Astrocyte (in vitro differentiated cells and primary cell): ENCODE measurements around the gene JAG2. TPM values are rescaled to one million over a fixed set of nuclear protein-coding genes. Genes with fewer than 3 reads are reported as not detected.

Experiments
- DNase-seq: peaks from one replicate; pipeline ENCODE4 v3.0.0-alpha.2; 2010; ENCODE audit warnings: low read depth
- FAIRE-seq: peaks from 2 replicates; lab custom pipeline; 2011; peaks lifted over from hg19 to GRCh38; lab: Jason Lieb, UNC
- H2AFZ ChIP-seq: 2 replicates; pipeline ENCODE4 v1.6.0; 2012; ENCODE audit warnings: low read depth, low read length, inconsistent platforms
- H3K27ac ChIP-seq: 2 replicates; pipeline ENCODE4 v1.5.1; 2011; ENCODE audit warnings: low read depth, low read length, inconsistent platforms
- H3K27me3 ChIP-seq: 2 replicates; pipeline ENCODE4 v1.6.0; 2011; ENCODE audit warnings: low read length, inconsistent platforms; ENCODE audit not compliant: insufficient read depth
- H3K36me3 ChIP-seq: 2 replicates; pipeline ENCODE4 v1.5.1; 2011; ENCODE audit warnings: low read length, inconsistent platforms; ENCODE audit not compliant: insufficient read depth
- H3K4me1 ChIP-seq: 2 replicates; pipeline ENCODE4 v1.5.1; 2011; ENCODE audit warnings: low read length, inconsistent platforms; ENCODE audit not compliant: insufficient read depth
- H3K4me2 ChIP-seq: 2 replicates; pipeline ENCODE4 v1.6.0; 2012; ENCODE audit warnings: low read length, inconsistent platforms
- H3K4me3 ChIP-seq: 2 replicates; pipeline ENCODE4 v1.5.1; 2011; ENCODE audit warnings: low read depth, mild to moderate bottlenecking, low read length, inconsistent platforms; ENCODE audit not compliant: insufficient read depth
- H3K79me2 ChIP-seq: 2 replicates; pipeline ENCODE4 v1.6.0; 2012; ENCODE audit warnings: mild to moderate bottlenecking, low read length, inconsistent platforms; ENCODE audit not compliant: insufficient read depth
- H3K9ac ChIP-seq: 2 replicates; pipeline ENCODE4 v1.6.0; 2012; ENCODE audit warnings: mild to moderate bottlenecking, low read length, inconsistent platforms
- H3K9me3 ChIP-seq: 2 replicates; pipeline ENCODE4 v1.5.1; 2012; ENCODE audit warnings: low read depth, mild to moderate bottlenecking, low read length, inconsistent platforms; ENCODE audit not compliant: insufficient read depth
- H4K20me1 ChIP-seq: 2 replicates; pipeline ENCODE4 v1.6.0; 2012; ENCODE audit warnings: low read length, inconsistent platforms; ENCODE audit not compliant: insufficient read depth
- H3K27ac Mint-ChIP-seq: one replicate; pipeline ENCODE4 v1.8.0; 2021; ENCODE audit warnings: mild to moderate bottlenecking, mixed read lengths; ENCODE audit not compliant: unreplicated experiment
- H3K27me3 Mint-ChIP-seq: one replicate; pipeline ENCODE4 v1.8.0; 2021; ENCODE audit warnings: low read depth, mixed read lengths; ENCODE audit not compliant: unreplicated experiment
- H3K36me3 Mint-ChIP-seq: one replicate; pipeline ENCODE4 v1.8.0; 2021; ENCODE audit warnings: low read depth, mixed read lengths; ENCODE audit not compliant: unreplicated experiment
- H3K4me1 Mint-ChIP-seq: one replicate; pipeline ENCODE4 v1.8.0; 2021; ENCODE audit warnings: low read depth, mixed read lengths; ENCODE audit not compliant: unreplicated experiment
- H3K4me3 Mint-ChIP-seq: one replicate; pipeline ENCODE4 v1.8.0; 2021; ENCODE audit warnings: mild to moderate bottlenecking, moderate library complexity, mixed read lengths; ENCODE audit not compliant: unreplicated experiment
- H3K9me3 Mint-ChIP-seq: one replicate; pipeline ENCODE4 v1.8.0; 2021; ENCODE audit warnings: mild to moderate bottlenecking, mixed read lengths; ENCODE audit not compliant: unreplicated experiment
- CTCF ChIP-seq: IDR thresholded peaks from 2 replicates; pipeline ENCODE4 v1.5.1; 2011; ENCODE audit warnings: low read depth, mild to moderate bottlenecking, inconsistent platforms, low read length, moderate library complexity; ENCODE audit not compliant: insufficient read depth
- EZH2 ChIP-seq: IDR thresholded peaks from 2 replicates; pipeline ENCODE4 v1.6.1; 2012; ENCODE audit warnings: mild to moderate bottlenecking, low read length, inconsistent platforms; ENCODE audit not compliant: insufficient read depth
- total RNA-seq: library from RNA; stranded (reverse); gene quantifications from 2 replicates; pipeline ENCODE4 v1.2.1, GENCODE V29; 2021

JAG2 gene
- total RNA-seq, 1 donor from 2014 or later, result 6.6 TPM

- FAIRE-seq (no peak), DNase-seq (no peak)
- no peak overlapping the region for H3K27ac Mint-ChIP-seq
- Histone ChIP-seq H3K9ac (no peak overlapping the region), H3K27ac (no peak overlapping the region), H3K4me2 (no peak overlapping the region), H3K4me1 (no peaks in the 10 kb centered on the region), H3K79me2 (no peaks in the 10 kb centered on the region), H3K4me3 (no peak overlapping the region), H2AFZ (no peak overlapping the region), H3K36me3 (no peaks in the 10 kb centered on the region), H3K27me3 (peaks cover 26% of the 10 kb centered on the region), H3K9me3 (peaks cover 4% of the 10 kb centered on the region), H4K20me1 (no peaks in the 10 kb centered on the region)
- H3K36me3 Mint-ChIP-seq, result peaks cover 2% of the 10 kb centered on the region
- peaks cover 24% of the 10 kb centered on the region for H3K9me3 Mint-ChIP-seq
- H3K4me1 Mint-ChIP-seq, result no peaks in the 10 kb centered on the region
- H3K27me3 Mint-ChIP-seq, result peaks cover 59% of the 10 kb centered on the region
- no peak for TF ChIP-seq CTCF
- TF ChIP-seq EZH2, result no peak
- H3K4me3 Mint-ChIP-seq, result no peak overlapping the region
Observed at GRCh38 chr14:105126981-105127329, 41.6 kb downstream of the JAG2 start.

GRCh38 chr14:105126126-105126980, 42.2 kb downstream of the JAG2 start:
- peaks cover 10% of the 10 kb centered on the region for H3K9me3 ChIP-seq
- no peaks in the 10 kb centered on the region for H3K4me1 ChIP-seq
- H3K27me3 ChIP-seq, result peaks cover 30% of the 10 kb centered on the region
- no peaks in the 10 kb centered on the region for H3K79me2 ChIP-seq
- H3K4me1 Mint-ChIP-seq, result no peaks in the 10 kb centered on the region
- H2AFZ ChIP-seq, result no peak overlapping the region
- H3K27ac Mint-ChIP-seq, result no peak overlapping the region
- no peak overlapping the region for H3K4me3 ChIP-seq
- H3K4me3 Mint-ChIP-seq, result no peak overlapping the region
- H4K20me1 ChIP-seq, result no peaks in the 10 kb centered on the region
- peaks cover 29% of the 10 kb centered on the region for H3K9me3 Mint-ChIP-seq
- FAIRE-seq (no peak), DNase-seq (no peak)
- no peak overlapping the region for H3K27ac ChIP-seq
- H3K4me2 ChIP-seq, result no peak overlapping the region
- no peaks in the 10 kb centered on the region for H3K36me3 ChIP-seq
- peaks cover 65% of the 10 kb centered on the region for H3K27me3 Mint-ChIP-seq
- TF ChIP-seq EZH2 (no peak), CTCF (no peak)
- no peak overlapping the region for H3K9ac ChIP-seq
- H3K36me3 Mint-ChIP-seq, result peaks cover 2% of the 10 kb centered on the region

- Histone ChIP-seq H3K4me3 (no peak overlapping the region), H3K4me1 (no peaks in the 10 kb centered on the region), H2AFZ (no peak overlapping the region), H3K27ac (no peak overlapping the region), H3K4me2 (no peak overlapping the region), H3K9ac (no peak overlapping the region), H3K36me3 (no peaks in the 10 kb centered on the region), H3K9me3 (peaks cover 15% of the 10 kb centered on the region), H4K20me1 (no peaks in the 10 kb centered on the region), H3K27me3 (peaks cover 30% of the 10 kb centered on the region), H3K79me2 (no peaks in the 10 kb centered on the region)
- peaks cover 3% of the 10 kb centered on the region for H3K4me1 Mint-ChIP-seq
- peaks cover 26% of the 10 kb centered on the region for H3K9me3 Mint-ChIP-seq
- H3K27me3 Mint-ChIP-seq, result peaks cover 75% of the 10 kb centered on the region
- TF ChIP-seq EZH2, result no peak
- no peak for TF ChIP-seq CTCF
- FAIRE-seq, result no peak
- H3K36me3 Mint-ChIP-seq, result no peaks in the 10 kb centered on the region
- DNase-seq, result no peak
- H3K27ac Mint-ChIP-seq, result no peak overlapping the region
- H3K4me3 Mint-ChIP-seq, result no peak overlapping the region
Observed at GRCh38 chr14:105124823-105125222, 43.8 kb downstream of the JAG2 start.
